Measurements from ENCODE around the gene DGUOK.

DGUOK gene

GRCh38 chr2:73984922-73985307 is 58.2 kb downstream of the DGUOK start:
- TF ChIP-seq, protein P1, sequence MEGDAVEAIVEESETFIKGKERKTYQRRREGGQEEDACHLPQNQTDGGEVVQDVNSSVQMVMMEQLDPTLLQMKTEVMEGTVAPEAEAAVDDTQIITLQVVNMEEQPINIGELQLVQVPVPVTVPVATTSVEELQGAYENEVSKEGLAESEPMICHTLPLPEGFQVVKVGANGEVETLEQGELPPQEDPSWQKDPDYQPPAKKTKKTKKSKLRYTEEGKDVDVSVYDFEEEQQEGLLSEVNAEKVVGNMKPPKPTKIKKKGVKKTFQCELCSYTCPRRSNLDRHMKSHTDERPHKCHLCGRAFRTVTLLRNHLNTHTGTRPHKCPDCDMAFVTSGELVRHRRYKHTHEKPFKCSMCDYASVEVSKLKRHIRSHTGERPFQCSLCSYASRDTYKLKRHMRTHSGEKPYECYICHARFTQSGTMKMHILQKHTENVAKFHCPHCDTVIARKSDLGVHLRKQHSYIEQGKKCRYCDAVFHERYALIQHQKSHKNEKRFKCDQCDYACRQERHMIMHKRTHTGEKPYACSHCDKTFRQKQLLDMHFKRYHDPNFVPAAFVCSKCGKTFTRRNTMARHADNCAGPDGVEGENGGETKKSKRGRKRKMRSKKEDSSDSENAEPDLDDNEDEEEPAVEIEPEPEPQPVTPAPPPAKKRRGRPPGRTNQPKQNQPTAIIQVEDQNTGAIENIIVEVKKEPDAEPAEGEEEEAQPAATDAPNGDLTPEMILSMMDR (IDR thresholded peaks at IDR 0.05; ENCODE audit: insufficient read depth, low read depth, low read length, missing control alignments) = no peak
- H3K4me3 ChIP-seq (ENCODE audit: low read length) = peak overlapping the region; percentile 68
- DNase-seq (ENCODE audit: low read depth) = no peak

- DNase-seq (ENCODE audit: low read depth) = no peak
- peak overlapping the region; percentile 56 for H3K4me3 ChIP-seq (ENCODE audit: low read length)
- TF ChIP-seq, protein P1 (IDR thresholded peaks at IDR 0.05; ENCODE audit: insufficient read depth, low read depth, low read length, missing control alignments) = no peak
Measured at GRCh38 chr2:73985308-73986084, 58.8 kb downstream of the DGUOK start.

- no peak for DNase-seq (ENCODE audit: low read depth)
- TF ChIP-seq, protein P1 (IDR thresholded peaks at IDR 0.05; ENCODE audit: insufficient read depth, low read depth, low read length, missing control alignments) = no peak
- H3K4me3 ChIP-seq (ENCODE audit: low read length) = peak overlapping the region; percentile 56
Measured at GRCh38 chr2:73986085-73986681, 59.5 kb downstream of the DGUOK start.

GRCh38 chr2:73987109-73987947 is 60.6 kb downstream of the DGUOK start:
- TF ChIP-seq, protein P1 (IDR thresholded peaks at IDR 0.05; ENCODE audit: insufficient read depth, low read depth, low read length, missing control alignments) = peak; percentile 51
- DNase-seq (ENCODE audit: low read depth) = peak; percentile 71
- H3K4me3 ChIP-seq (ENCODE audit: low read length) = peak overlapping the region; percentile 56

DNA sequence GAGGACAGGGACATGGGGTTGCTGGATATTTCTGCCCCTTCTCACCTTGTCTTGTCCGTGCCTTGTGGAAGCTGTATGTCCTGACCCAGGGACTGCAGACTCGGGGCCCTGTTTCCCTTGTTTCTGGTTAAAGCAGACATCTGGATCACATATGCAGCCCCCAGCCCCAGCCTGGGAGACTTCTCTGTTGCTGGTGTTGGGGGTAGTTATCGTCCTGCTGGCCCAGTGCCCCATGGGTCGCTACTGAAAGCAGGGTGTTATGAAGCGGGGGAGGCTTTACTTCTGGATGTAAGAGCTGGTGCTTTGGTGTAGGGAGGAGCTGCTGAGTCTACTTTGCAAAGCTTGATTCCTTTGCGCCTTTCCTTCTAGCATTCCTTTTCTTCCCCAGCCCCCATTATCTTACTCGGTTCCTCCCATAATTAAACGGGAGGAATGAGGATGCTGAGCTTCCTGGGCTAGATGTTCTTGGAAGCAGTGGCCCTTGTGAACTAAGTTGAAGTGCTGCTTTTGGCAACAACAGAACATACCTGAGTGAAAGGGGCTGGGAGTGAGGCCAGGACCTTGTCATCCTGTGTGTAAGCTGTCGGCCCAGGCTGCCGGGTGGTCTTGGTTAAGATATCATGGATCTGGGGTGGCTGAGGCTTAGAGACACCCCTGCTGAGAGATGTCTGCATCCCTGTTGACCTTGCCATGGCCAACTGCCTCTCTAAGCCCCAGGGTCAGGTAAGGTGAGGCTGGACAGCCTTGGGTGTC is 61.4 kb downstream of the DGUOK start:
- DNase-seq (ENCODE audit: low read depth) = no peak
- TF ChIP-seq, protein P1 (IDR thresholded peaks at IDR 0.05; ENCODE audit: insufficient read depth, low read depth, low read length, missing control alignments) = no peak
- H3K4me3 ChIP-seq (ENCODE audit: low read length) = peak overlapping the region; percentile 56

DNA sequence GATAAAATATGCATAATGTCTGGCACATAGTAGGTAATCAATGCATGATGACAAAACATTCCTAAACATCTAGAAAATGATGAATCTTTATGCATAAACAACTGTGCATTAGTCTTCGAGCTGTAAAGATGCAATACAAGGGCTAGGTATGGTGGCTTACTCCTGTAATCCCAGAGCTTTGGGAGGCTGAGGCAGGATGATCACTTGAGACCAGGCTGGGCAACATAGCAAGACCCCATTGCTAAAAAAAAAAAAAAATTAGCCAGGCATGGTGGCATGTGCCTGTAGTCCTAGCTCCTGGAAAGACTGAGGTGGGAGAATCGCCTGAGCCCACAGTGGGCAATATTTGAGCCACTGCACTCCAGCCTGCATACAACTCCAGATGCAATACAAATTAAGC is 63.3 kb downstream of the DGUOK start:
- no peak overlapping the region for H3K4me3 ChIP-seq (ENCODE audit: low read length)
- DNase-seq (ENCODE audit: low read depth) = no peak
- TF ChIP-seq, protein P1 (IDR thresholded peaks at IDR 0.05; ENCODE audit: insufficient read depth, low read depth, low read length, missing control alignments) = no peak

Data from epithelial cell of esophagus (primary cell).